Measurements from ENCODE around the gene ARHGAP10.

ARHGAP10 gene

DNA sequence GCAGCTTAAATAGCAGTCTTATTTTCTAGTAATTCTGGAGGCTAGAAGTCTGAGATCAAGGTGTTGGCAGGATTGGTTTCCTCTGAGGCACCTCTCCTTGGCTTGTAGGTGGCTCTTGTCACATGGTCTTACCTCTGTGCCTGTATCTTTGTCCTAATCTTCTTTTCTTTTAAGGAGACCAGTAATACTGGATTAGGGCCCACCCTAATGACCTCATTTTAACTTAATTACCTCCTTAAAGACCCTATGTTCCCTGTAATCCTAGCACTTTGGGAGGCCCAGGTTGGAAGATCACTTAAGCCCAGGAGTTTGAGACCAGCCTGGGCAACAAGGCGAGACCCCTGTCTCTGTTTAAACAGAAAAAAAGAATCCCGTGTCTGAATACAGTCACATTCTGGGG lies 38.9 kb downstream of the ARHGAP10 start:
- no peak for DNase-seq
- no peaks in the 10 kb centered on the region for H3K9me3 Mint-ChIP-seq
- no peak overlapping the region for H3K4me3 Mint-ChIP-seq
- H3K27me3 Mint-ChIP-seq, result no peaks in the 10 kb centered on the region
- H3K27ac Mint-ChIP-seq, result no peak overlapping the region
- H3K36me3 Mint-ChIP-seq (ENCODE audit: low read depth), result no peaks in the 10 kb centered on the region
- H3K4me1 Mint-ChIP-seq (ENCODE audit: low read depth), result peaks cover 33% of the 10 kb centered on the region

DNA sequence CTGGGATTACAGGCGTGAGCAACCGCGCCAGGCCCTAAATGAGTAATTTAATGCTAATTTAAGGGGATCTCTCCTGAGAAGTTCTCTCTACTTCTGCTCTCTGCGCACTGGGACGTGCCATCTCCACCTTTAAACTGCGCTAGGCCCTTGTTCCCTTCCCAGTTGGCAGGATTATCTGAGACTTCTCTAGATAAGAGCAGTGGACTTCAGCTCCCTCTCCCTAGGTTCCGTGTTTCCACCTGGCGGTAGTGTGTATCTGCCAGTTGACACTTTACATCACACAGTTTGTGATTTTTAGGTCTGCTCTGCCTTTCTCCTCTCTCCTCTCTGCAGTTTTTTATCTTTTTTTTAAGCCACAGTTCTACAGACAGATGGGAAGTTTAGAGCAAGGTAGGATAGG lies 40.2 kb downstream of the ARHGAP10 start:
- Mint-ChIP-seq H3K27ac (no peak overlapping the region), H3K4me1 (ENCODE audit: low read depth) (peaks cover 33% of the 10 kb centered on the region), H3K4me3 (no peak overlapping the region), H3K36me3 (ENCODE audit: low read depth) (no peaks in the 10 kb centered on the region), H3K27me3 (no peaks in the 10 kb centered on the region), H3K9me3 (no peaks in the 10 kb centered on the region)
- DNase-seq, result no peak

- Mint-ChIP-seq H3K36me3 (ENCODE audit: low read depth) (no peaks in the 10 kb centered on the region), H3K4me1 (ENCODE audit: low read depth) (peaks cover 35% of the 10 kb centered on the region), H3K27me3 (no peaks in the 10 kb centered on the region), H3K27ac (no peak overlapping the region), H3K4me3 (no peak overlapping the region), H3K9me3 (no peaks in the 10 kb centered on the region)
- DNase-seq, result no peak
These were observed 40.6 kb downstream of the ARHGAP10 start for GRCh38 chr4:147772459-147772969.

DNA sequence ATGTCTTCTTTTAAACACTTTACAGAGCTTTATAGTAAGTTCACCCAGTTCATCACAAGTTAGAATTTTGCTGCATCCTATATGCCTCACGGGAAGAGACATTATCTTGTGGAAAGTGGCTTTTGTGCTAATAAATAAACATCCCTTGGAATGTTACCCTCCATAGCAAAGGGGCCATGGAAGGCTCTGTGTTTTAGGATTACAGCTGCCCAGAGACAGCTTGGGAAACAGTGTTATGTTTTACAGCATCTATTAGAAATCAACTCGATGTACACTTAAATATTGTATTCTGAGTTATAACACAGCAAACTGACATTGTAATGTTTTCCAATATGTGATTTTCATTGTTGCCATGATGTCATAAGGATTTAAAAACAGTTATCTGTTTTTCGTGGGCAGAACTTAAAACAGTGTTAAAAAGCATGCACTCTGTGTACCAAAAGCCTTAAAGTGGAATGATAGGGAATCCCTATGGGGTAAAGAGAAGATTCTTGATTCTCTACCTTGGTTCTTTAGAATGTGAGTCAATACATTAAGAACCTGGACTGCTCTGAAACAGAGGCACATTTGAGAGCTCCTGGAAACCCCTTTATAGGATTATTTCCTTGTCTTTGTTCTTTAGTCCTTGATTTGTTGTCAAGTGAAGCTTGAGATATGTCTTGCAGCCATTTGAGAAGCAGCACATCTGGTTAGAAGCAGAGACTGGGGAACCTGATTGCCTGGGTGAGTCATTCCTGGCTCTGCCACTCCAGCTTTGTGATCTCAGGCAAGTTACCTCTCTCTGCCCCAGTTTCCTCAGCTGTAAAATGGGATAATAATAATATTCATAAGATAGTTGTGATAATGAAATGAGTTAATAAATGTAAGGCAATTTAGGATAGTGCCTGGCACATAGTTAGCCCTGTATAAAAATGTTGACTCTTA lies 41.6 kb downstream of the ARHGAP10 start:
- no peaks in the 10 kb centered on the region for H3K36me3 Mint-ChIP-seq (ENCODE audit: low read depth)
- H3K9me3 Mint-ChIP-seq, result no peaks in the 10 kb centered on the region
- H3K4me1 Mint-ChIP-seq (ENCODE audit: low read depth), result peaks cover 35% of the 10 kb centered on the region
- H3K27ac Mint-ChIP-seq, result no peak overlapping the region
- no peaks in the 10 kb centered on the region for H3K27me3 Mint-ChIP-seq
- no peak overlapping the region for H3K4me3 Mint-ChIP-seq
- DNase-seq, result no peak

- Mint-ChIP-seq H3K36me3 (ENCODE audit: low read depth) (no peaks in the 10 kb centered on the region), H3K4me1 (ENCODE audit: low read depth) (peaks cover 35% of the 10 kb centered on the region), H3K4me3 (no peak overlapping the region), H3K27ac (no peak overlapping the region), H3K9me3 (no peaks in the 10 kb centered on the region), H3K27me3 (no peaks in the 10 kb centered on the region)
- no peak for DNase-seq
These were observed 44.8 kb downstream of the ARHGAP10 start for GRCh38 chr4:147776716-147777115.

- DNase-seq, result no peak
- no peak overlapping the region for H3K4me3 Mint-ChIP-seq
- peaks cover 42% of the 10 kb centered on the region for H3K4me1 Mint-ChIP-seq (ENCODE audit: low read depth)
- no peaks in the 10 kb centered on the region for H3K27me3 Mint-ChIP-seq
- H3K36me3 Mint-ChIP-seq (ENCODE audit: low read depth), result no peaks in the 10 kb centered on the region
- no peaks in the 10 kb centered on the region for H3K9me3 Mint-ChIP-seq
- H3K27ac Mint-ChIP-seq, result no peak overlapping the region
These were observed 45.7 kb downstream of the ARHGAP10 start for GRCh38 chr4:147777456-147778091.

GRCh38 chr4:147778942-147779341 lies 47.1 kb downstream of the ARHGAP10 start:
- DNase-seq, result no peak
- Mint-ChIP-seq H3K4me3 (no peak overlapping the region), H3K4me1 (ENCODE audit: low read depth) (peaks cover 30% of the 10 kb centered on the region), H3K36me3 (ENCODE audit: low read depth) (no peaks in the 10 kb centered on the region), H3K27ac (no peak overlapping the region), H3K27me3 (no peaks in the 10 kb centered on the region), H3K9me3 (no peaks in the 10 kb centered on the region)

DNA sequence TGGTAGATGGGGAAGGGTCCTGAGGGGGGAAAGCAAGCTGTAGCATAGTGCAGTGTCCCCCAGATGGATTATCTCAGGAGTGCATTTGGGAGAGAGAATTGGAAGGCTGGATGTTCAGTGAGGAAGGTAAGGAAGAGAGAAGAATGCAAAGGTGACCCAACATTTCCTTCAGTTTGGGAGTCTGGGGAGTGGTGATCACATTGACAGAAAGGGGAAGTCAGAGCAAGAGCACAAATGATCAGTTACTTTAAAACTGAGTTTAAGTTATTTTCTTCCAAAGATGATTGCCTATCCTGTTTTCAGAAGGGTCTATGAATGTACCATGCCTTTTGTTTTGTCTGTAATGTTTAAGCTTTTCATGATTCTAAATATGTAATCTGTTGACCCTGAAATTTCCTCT lies 47.6 kb downstream of the ARHGAP10 start:
- H3K27ac Mint-ChIP-seq, result no peak overlapping the region
- H3K9me3 Mint-ChIP-seq, result no peaks in the 10 kb centered on the region
- no peaks in the 10 kb centered on the region for H3K36me3 Mint-ChIP-seq (ENCODE audit: low read depth)
- H3K4me1 Mint-ChIP-seq (ENCODE audit: low read depth), result peaks cover 27% of the 10 kb centered on the region
- H3K27me3 Mint-ChIP-seq, result no peaks in the 10 kb centered on the region
- no peak overlapping the region for H3K4me3 Mint-ChIP-seq
- DNase-seq, result no peak

DNA sequence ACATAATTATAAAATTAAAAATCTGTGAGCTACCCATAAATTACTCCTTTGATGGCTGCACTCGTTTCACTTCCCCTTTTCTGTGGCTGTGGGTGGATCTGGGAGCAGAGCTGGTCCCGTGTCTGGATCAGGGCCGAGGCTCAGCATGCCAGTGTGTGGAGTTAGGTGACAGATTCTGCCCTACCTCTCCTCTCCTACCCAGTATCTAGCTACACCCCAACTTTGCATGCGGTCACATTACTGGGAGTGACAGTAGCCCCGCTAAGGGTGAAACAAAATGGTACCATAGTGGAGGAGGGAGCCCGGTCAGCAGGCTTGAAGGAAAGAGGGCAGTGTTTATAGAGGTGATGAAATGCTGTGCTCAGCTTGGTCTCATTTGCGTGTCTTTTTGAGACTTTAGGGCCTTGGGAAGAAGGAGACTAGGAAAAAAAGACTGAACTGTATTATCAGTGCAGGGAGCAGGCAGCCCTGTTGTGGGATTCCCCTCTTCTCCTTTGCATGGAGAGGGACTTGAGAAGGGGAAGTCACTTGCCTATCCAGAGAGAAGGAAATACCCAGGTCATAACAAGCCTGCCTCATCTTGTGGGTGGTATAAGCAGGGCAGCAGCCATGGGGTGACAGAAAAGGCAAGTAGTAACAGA lies 48.4 kb downstream of the ARHGAP10 start:
- no peak overlapping the region for H3K4me3 Mint-ChIP-seq
- no peaks in the 10 kb centered on the region for H3K36me3 Mint-ChIP-seq (ENCODE audit: low read depth)
- no peak overlapping the region for H3K27ac Mint-ChIP-seq
- H3K27me3 Mint-ChIP-seq, result no peaks in the 10 kb centered on the region
- no peaks in the 10 kb centered on the region for H3K9me3 Mint-ChIP-seq
- no peak for DNase-seq
- H3K4me1 Mint-ChIP-seq (ENCODE audit: low read depth), result peaks cover 30% of the 10 kb centered on the region

- Mint-ChIP-seq H3K4me1 (ENCODE audit: low read depth) (peaks cover 46% of the 10 kb centered on the region), H3K27me3 (no peaks in the 10 kb centered on the region), H3K36me3 (ENCODE audit: low read depth) (no peaks in the 10 kb centered on the region), H3K27ac (peak overlapping the region; percentile 56), H3K9me3 (no peaks in the 10 kb centered on the region), H3K4me3 (peak overlapping the region; percentile 28)
- DNase-seq, result no peak
These were observed 50.3 kb downstream of the ARHGAP10 start for GRCh38 chr4:147782087-147782781.

GRCh38 chr4:147785129-147785528 lies 53.2 kb downstream of the ARHGAP10 start:
- no peak for DNase-seq
- Mint-ChIP-seq H3K4me1 (ENCODE audit: low read depth) (peaks cover 37% of the 10 kb centered on the region), H3K27me3 (no peaks in the 10 kb centered on the region), H3K9me3 (no peaks in the 10 kb centered on the region), H3K27ac (no peak overlapping the region), H3K4me3 (no peak overlapping the region), H3K36me3 (ENCODE audit: low read depth) (no peaks in the 10 kb centered on the region)

DNA sequence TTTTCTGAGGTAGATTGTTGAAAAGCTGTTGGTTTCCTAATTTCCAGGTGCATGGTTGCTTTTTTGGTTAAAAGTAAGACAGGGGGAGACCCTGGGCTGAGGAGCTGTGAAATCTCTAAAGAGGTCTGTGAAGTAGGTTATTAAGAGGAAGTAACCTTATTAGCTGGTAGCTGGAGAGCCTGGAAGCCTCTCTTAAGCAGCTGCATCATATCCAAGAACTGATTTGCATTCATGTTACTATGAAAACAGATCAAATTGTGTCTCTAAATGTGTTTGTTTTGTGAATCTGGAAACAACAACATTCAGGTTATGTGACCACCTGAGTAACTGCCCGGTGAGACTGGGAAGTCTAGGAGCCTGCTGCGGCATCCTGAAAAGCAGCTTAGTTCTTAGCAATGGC lies 54.1 kb downstream of the ARHGAP10 start:
- no peaks in the 10 kb centered on the region for H3K36me3 Mint-ChIP-seq (ENCODE audit: low read depth)
- H3K27ac Mint-ChIP-seq, result no peak overlapping the region
- H3K9me3 Mint-ChIP-seq, result no peaks in the 10 kb centered on the region
- H3K4me1 Mint-ChIP-seq (ENCODE audit: low read depth), result peaks cover 30% of the 10 kb centered on the region
- H3K4me3 Mint-ChIP-seq, result no peak overlapping the region
- no peak for DNase-seq
- no peaks in the 10 kb centered on the region for H3K27me3 Mint-ChIP-seq

DNA sequence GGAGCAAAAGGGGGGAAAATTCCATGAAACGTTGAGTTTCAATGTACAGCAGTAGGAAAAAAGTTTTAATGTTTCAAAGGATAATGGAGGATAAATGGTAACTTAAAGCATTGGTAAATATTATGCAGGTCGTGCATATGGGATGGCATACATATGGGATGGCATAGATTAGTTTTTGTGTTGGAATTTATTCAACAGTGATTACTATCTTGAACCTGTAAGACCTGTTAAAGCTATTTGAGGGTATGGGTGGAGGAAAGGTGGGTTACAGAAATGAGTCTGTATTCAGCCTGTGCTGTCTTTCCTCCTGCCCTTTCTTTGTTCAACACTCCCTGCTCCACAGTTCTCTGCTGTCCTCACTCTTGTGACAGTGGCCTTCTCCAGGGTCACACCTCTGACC lies 54.6 kb downstream of the ARHGAP10 start:
- Mint-ChIP-seq H3K4me1 (ENCODE audit: low read depth) (peaks cover 30% of the 10 kb centered on the region), H3K4me3 (no peak overlapping the region), H3K36me3 (ENCODE audit: low read depth) (no peaks in the 10 kb centered on the region), H3K27me3 (no peaks in the 10 kb centered on the region), H3K27ac (no peak overlapping the region), H3K9me3 (no peaks in the 10 kb centered on the region)
- DNase-seq, result no peak

- H3K27me3 Mint-ChIP-seq, result no peaks in the 10 kb centered on the region
These were observed 55.3 kb downstream of the ARHGAP10 start for GRCh38 chr4:147787204-147787603.

More at GRCh38 chr4:147787204-147787603, 55.3 kb downstream of the ARHGAP10 start:
- Mint-ChIP-seq H3K27ac (no peak overlapping the region), H3K36me3 (ENCODE audit: low read depth) (no peaks in the 10 kb centered on the region), H3K4me1 (ENCODE audit: low read depth) (peaks cover 32% of the 10 kb centered on the region), H3K9me3 (no peaks in the 10 kb centered on the region), H3K4me3 (no peak overlapping the region)
- no peak for DNase-seq

Data from activated T-cell treated with anti-CD3 and anti-CD28 coated beads, Interleukin-2, amount 50 U/mL, for 24 hours (primary cell).